BLaER1 treated with 17β-estradiol and CSF1 and Interleukin-3, amounts not matched to agents 10 nM and 100 nM (cell line): ENCODE results near the gene SMYD2.
A peak's percentile ranks its signal among the peaks of the same experiment; 100 is the strongest.

Experiments used
- H3K27ac ChIP-seq, 11 experiments: shearing (Covaris generic); formaldehyde crosslinking; 2 replicates each; pipeline ENCODE4 v1.8.1; 2022
- H3K27me3 ChIP-seq, 11 experiments: shearing (Covaris generic); formaldehyde crosslinking; 2 replicates each; pipeline ENCODE4 v1.8.1; 2022
- H3K36me3 ChIP-seq, 11 experiments: shearing (Covaris generic); formaldehyde crosslinking; 2 replicates each; pipeline ENCODE4 v1.8.1; 2022
- H3K4me1 ChIP-seq, 10 experiments: shearing (Covaris generic); formaldehyde crosslinking; 2 replicates each; pipeline ENCODE4 v1.8.1; 2022
- H3K4me2 ChIP-seq, 11 experiments: shearing (Covaris generic); formaldehyde crosslinking; 2 replicates each; pipeline ENCODE4 v1.8.1; 2022
- H3K4me3 ChIP-seq, 10 experiments: shearing (Covaris generic); formaldehyde crosslinking; 2 replicates each; pipeline ENCODE4 v1.8.1; 2022
- H3K9ac ChIP-seq, 11 experiments: shearing (Covaris generic); formaldehyde crosslinking; 2 replicates each; pipeline ENCODE4 v1.8.1; 2022
- H3K9me3 ChIP-seq, 11 experiments: shearing (Covaris generic); formaldehyde crosslinking; replicated peaks in 1 of 11; 2 replicates each; pipeline ENCODE4 v1.8.1; 2022
- H4K20me1 ChIP-seq, 11 experiments: shearing (Covaris generic); formaldehyde crosslinking; 2 replicates each; pipeline ENCODE4 v1.8.1; 2022
- Cebpa-rat ChIP-seq, 11 experiments: shearing (Covaris generic); IDR thresholded peaks; 2 replicates each; pipeline ENCODE4 v1.8.1; 2022

SMYD2 gene

GRCh38 chr1:214290424-214291037, 9.6 kb downstream of the SMYD2 start:
- Histone ChIP-seq H3K9ac (no peak overlapping the region), H3K9me3 (peaks cover 12 to 22% (median 17%) of the 10 kb centered on the region in 11 experiments; a peak in 18 of 22 replicates), H3K4me2 (peak overlapping the region in 6 of 11 experiments; percentile 4 to 44 (median 34); a peak in 7 of 22 replicates), H3K4me3 (no peak overlapping the region), H3K36me3 (peaks cover 0 to 18% (median 12%) of the 10 kb centered on the region in 11 experiments; a peak in 14 of 22 replicates), H4K20me1 (peaks cover 0 to 16% (median 0%) of the 10 kb centered on the region in 11 experiments; a peak in 5 of 22 replicates), H3K4me1 (peaks cover 20 to 37% (median 26%) of the 10 kb centered on the region in 10 experiments), H3K27me3 (no peaks in the 10 kb centered on the region), H3K27ac (no peak overlapping the region)
- TF ChIP-seq Cebpa-rat (IDR thresholded peaks at IDR 0.05), result no peak

GRCh38 chr1:214292322-214292721, 11.4 kb downstream of the SMYD2 start:
- no peak overlapping the region; a peak in 1 of 22 replicates for H3K27ac ChIP-seq
- no peak overlapping the region for H3K9ac ChIP-seq
- no peaks in the 10 kb centered on the region for H3K27me3 ChIP-seq
- peaks cover 0 to 18% (median 12%) of the 10 kb centered on the region in 11 experiments; a peak in 14 of 22 replicates for H3K36me3 ChIP-seq
- no peak overlapping the region for H3K4me3 ChIP-seq
- H3K4me2 ChIP-seq, result peak overlapping the region in 4 of 11 experiments; percentile 1 to 44 (median 29); a peak in 5 of 22 replicates
- peaks cover 30 to 55% (median 42%) of the 10 kb centered on the region in 10 experiments for H3K4me1 ChIP-seq
- no peak for TF ChIP-seq Cebpa-rat (IDR thresholded peaks at IDR 0.05)
- peaks cover 12 to 22% (median 17%) of the 10 kb centered on the region in 11 experiments; a peak in 18 of 22 replicates for H3K9me3 ChIP-seq
- H4K20me1 ChIP-seq, result peaks cover 0 to 12% (median 0%) of the 10 kb centered on the region in 11 experiments; a peak in 5 of 22 replicates

- Histone ChIP-seq H3K27me3 (no peaks in the 10 kb centered on the region), H3K4me3 (no peak overlapping the region), H3K27ac (no peak overlapping the region; a peak in 1 of 22 replicates), H4K20me1 (peaks cover 0 to 13% (median 0%) of the 10 kb centered on the region in 11 experiments; a peak in 5 of 22 replicates), H3K36me3 (no peaks in the 10 kb centered on the region), H3K4me1 (peaks cover 26 to 49% (median 35%) of the 10 kb centered on the region in 10 experiments), H3K4me2 (peak overlapping the region in 10 of 11 experiments; percentile 35 to 78 (median 56); a peak in 21 of 22 replicates), H3K9ac (peak overlapping the region in 2 of 11 experiments; percentile 12 to 24; a peak in 2 of 22 replicates), H3K9me3 (peaks cover 0 to 14% (median 4%) of the 10 kb centered on the region in 11 experiments; a peak in 4 of 22 replicates)
- TF ChIP-seq Cebpa-rat (IDR thresholded peaks at IDR 0.05), result no peak
These were observed 15.0 kb downstream of the SMYD2 start for GRCh38 chr1:214295934-214296333.

- peaks cover 0 to 14% (median 0%) of the 10 kb centered on the region in 11 experiments; a peak in 5 of 22 replicates for H4K20me1 ChIP-seq
- no peak for TF ChIP-seq Cebpa-rat (IDR thresholded peaks at IDR 0.05)
- H3K4me3 ChIP-seq, result no peak overlapping the region
- H3K27me3 ChIP-seq, result no peaks in the 10 kb centered on the region
- H3K36me3 ChIP-seq, result no peaks in the 10 kb centered on the region
- peak overlapping the region in 9 of 11 experiments; percentile 35 to 78 (median 57); a peak in 14 of 22 replicates for H3K4me2 ChIP-seq
- H3K4me1 ChIP-seq, result peaks cover 29 to 56% (median 38%) of the 10 kb centered on the region in 10 experiments
- no peak overlapping the region for H3K27ac ChIP-seq
- no peak overlapping the region for H3K9ac ChIP-seq
- H3K9me3 ChIP-seq, result peaks cover 0 to 14% (median 4%) of the 10 kb centered on the region in 11 experiments; a peak in 4 of 22 replicates
These were observed 16.1 kb downstream of the SMYD2 start for GRCh38 chr1:214296860-214297745.

GRCh38 chr1:214300149-214300780, 19.3 kb downstream of the SMYD2 start:
- H3K36me3 ChIP-seq, result peaks cover 0 to 6% (median 0%) of the 10 kb centered on the region in 11 experiments; a peak in 5 of 22 replicates
- peaks cover 0 to 35% (median 7%) of the 10 kb centered on the region in 11 experiments; a peak in 7 of 22 replicates for H4K20me1 ChIP-seq
- no peaks in the 10 kb centered on the region for H3K27me3 ChIP-seq
- peaks cover 29 to 76% (median 55%) of the 10 kb centered on the region in 10 experiments for H3K4me1 ChIP-seq
- peaks cover 0 to 14% (median 4%) of the 10 kb centered on the region in 11 experiments; a peak in 4 of 22 replicates for H3K9me3 ChIP-seq
- no peak overlapping the region for H3K4me2 ChIP-seq
- H3K9ac ChIP-seq, result no peak overlapping the region
- TF ChIP-seq Cebpa-rat (IDR thresholded peaks at IDR 0.05), result no peak
- no peak overlapping the region for H3K4me3 ChIP-seq
- no peak overlapping the region for H3K27ac ChIP-seq

- no peak overlapping the region for H3K4me3 ChIP-seq
- TF ChIP-seq Cebpa-rat (IDR thresholded peaks at IDR 0.05), result no peak
- peak overlapping the region in 2 of 11 experiments; percentile 74 to 75; a peak in 2 of 22 replicates for H3K4me2 ChIP-seq
- peaks cover 17 to 71% (median 42%) of the 10 kb centered on the region in 10 experiments for H3K4me1 ChIP-seq
- H3K9ac ChIP-seq, result no peak overlapping the region
- H3K27ac ChIP-seq, result no peak overlapping the region
- no peaks in the 10 kb centered on the region for H3K27me3 ChIP-seq
- peaks cover 0 to 28% (median 7%) of the 10 kb centered on the region in 11 experiments; a peak in 6 of 22 replicates for H4K20me1 ChIP-seq
- peaks cover 0 to 14% (median 4%) of the 10 kb centered on the region in 11 experiments; a peak in 4 of 22 replicates for H3K9me3 ChIP-seq
- H3K36me3 ChIP-seq, result peaks cover 0 to 8% (median 0%) of the 10 kb centered on the region in 11 experiments; a peak in 5 of 22 replicates
These were observed 20.6 kb downstream of the SMYD2 start for GRCh38 chr1:214301526-214301925.

- peaks cover 16 to 65% (median 34%) of the 10 kb centered on the region in 10 experiments for H3K4me1 ChIP-seq
- H3K9ac ChIP-seq, result peak overlapping the region in 9 of 11 experiments; percentile 6 to 65 (median 41); a peak in 15 of 22 replicates
- peaks cover 0 to 14% (median 4%) of the 10 kb centered on the region in 11 experiments; a peak in 4 of 22 replicates for H3K9me3 ChIP-seq
- TF ChIP-seq Cebpa-rat (IDR thresholded peaks at IDR 0.05), result peak in 1 of 11 experiments; percentile 31; a peak in 1 of 22 replicates
- H3K27ac ChIP-seq, result peak overlapping the region in 4 of 11 experiments; percentile 35 to 53 (median 46); a peak in 7 of 22 replicates
- H3K4me2 ChIP-seq, result peak overlapping the region; percentile 70 to 85 (median 78)
- peaks cover 0 to 28% (median 7%) of the 10 kb centered on the region in 11 experiments; a peak in 6 of 22 replicates for H4K20me1 ChIP-seq
- peak overlapping the region; percentile 34 to 59 (median 46) for H3K4me3 ChIP-seq
- H3K36me3 ChIP-seq, result peaks cover 0 to 9% (median 0%) of the 10 kb centered on the region in 11 experiments; a peak in 5 of 22 replicates
- no peaks in the 10 kb centered on the region for H3K27me3 ChIP-seq
These were observed 22.4 kb downstream of the SMYD2 start for GRCh38 chr1:214303141-214303930.
